PC-3 (cell line): ENCODE measurements around the gene ANTXR2. TPM values are rescaled to one million over a fixed set of nuclear protein-coding genes. Genes with fewer than 3 reads are reported as not detected.
A peak's percentile ranks its signal among the peaks of the same experiment; 100 is the strongest.

Source experiments
- ATAC-seq: fragments of 200-7000 bp; cut with Tn5 transposase; 2 replicates; pipeline ENCODE4 v1.9.1; 2020; ENCODE audit warnings: mild to moderate bottlenecking, moderate library complexity
- BruUV-seq: library from RNA; stranded (reverse); fragments of 400-500 nt; replicated peaks from 2 replicates; lab custom pipeline; 2021; lab: Mats Ljungman, UMichigan
- CTCF ChIA-PET: fragments of 300-600 bp; sonication (Branson Sonifier 250); formaldehyde crosslinking; loops from one replicate; lab custom pipeline; 2022; ENCODE audit warnings: antibody characterized with exemption; lab: Charles Lee
- POLR2A ChIA-PET: fragments of 300-600 bp; sonication (Branson Sonifier 250); formaldehyde crosslinking; loops from one replicate; lab custom pipeline; 2022; ENCODE audit warnings: antibody characterized with exemption; ENCODE audit not compliant: unreplicated experiment; lab: Charles Lee
- DNase-seq: peaks from one replicate; pipeline ENCODE4 v3.0.0-alpha.2; 2015
- H2AFZ ChIP-seq: fragments of 300-600 bp; sonication (generic); 2 replicates; pipeline ENCODE4 v1.6.0; 2016; ENCODE audit warnings: antibody characterized with exemption, low read length
- H3F3A ChIP-seq: fragments of 300-600 bp; sonication (generic); one replicate; pipeline ENCODE4 v1.6.0; 2017; ENCODE audit warnings: antibody characterized with exemption, low read length, control low read depth, mild to moderate bottlenecking; ENCODE audit not compliant: unreplicated experiment
- H3K27ac ChIP-seq: fragments of 300-600 bp; sonication (generic); 2 replicates; pipeline ENCODE4 v1.5.1; 2016; ENCODE audit warnings: mild to moderate bottlenecking, low read length
- H3K27me3 ChIP-seq: fragments of 300-600 bp; sonication (generic); 2 replicates; pipeline ENCODE4 v1.6.1; 2016; ENCODE audit warnings: low read length, mixed read lengths
- H3K36me3 ChIP-seq: fragments of 300-600 bp; sonication (generic); 2 replicates; pipeline ENCODE4 v1.6.1; 2016; ENCODE audit warnings: low read depth, mixed run types, low read length, mixed read lengths
- H3K4me1 ChIP-seq: fragments of 300-600 bp; sonication (generic); 2 replicates; pipeline ENCODE4 v1.5.1; 2016; ENCODE audit warnings: low read length; ENCODE audit not compliant: insufficient read depth
- H3K4me2 ChIP-seq: fragments of 300-600 bp; sonication (generic); 2 replicates; pipeline ENCODE4 v1.6.0; 2016; ENCODE audit warnings: low read length
- H3K4me3 ChIP-seq: fragments of 300-600 bp; sonication (generic); 2 replicates; pipeline ENCODE4 v1.5.1; 2016; ENCODE audit warnings: mild to moderate bottlenecking, low read length, mixed read lengths
- H3K79me2 ChIP-seq: fragments of 300-600 bp; sonication (generic); 2 replicates; pipeline ENCODE4 v1.6.1; 2017; ENCODE audit warnings: low read length, mixed read lengths
- H3K9ac ChIP-seq: fragments of 300-600 bp; sonication (generic); 2 replicates; pipeline ENCODE4 v1.6.0; 2016; ENCODE audit warnings: mild to moderate bottlenecking, low read length
- H3K9me2 ChIP-seq: fragments of 300-600 bp; sonication (generic); replicated peaks from 2 replicates; pipeline ENCODE4 v1.6.1; 2016; ENCODE audit warnings: mixed run types, low read length, mixed read lengths
- H3K9me3 ChIP-seq: fragments of 300-600 bp; sonication (generic); 2 replicates; pipeline ENCODE4 v1.6.1; 2016; ENCODE audit warnings: low read length, mixed read lengths
- H4K20me1 ChIP-seq: fragments of 300-600 bp; sonication (generic); 2 replicates; pipeline ENCODE4 v1.6.1; 2016; ENCODE audit warnings: low read length, mixed read lengths
- EZH2 ChIP-seq: fragments of 300-600 bp; sonication (generic); IDR thresholded peaks from one replicate; pipeline ENCODE4 v1.6.1; 2017; ENCODE audit warnings: antibody characterized with exemption, mild to moderate bottlenecking, low read length; ENCODE audit not compliant: unreplicated experiment
- EZH2phosphoT487 ChIP-seq: fragments of 300-600 bp; sonication (generic); IDR thresholded peaks from 2 replicates; pipeline ENCODE4 v1.6.1; 2018; ENCODE audit warnings: mild to moderate bottlenecking, antibody characterized with exemption, low read length, borderline replicate concordance
- intact Hi-C: fragments of 100-400 bp; cut with micrococcal nuclease; formaldehyde crosslinking; loops from 2 replicates; pipeline ENCODE4 v1.9.0; 2023
- total RNA-seq: library from RNA; depleted of rRNA; stranded (reverse); fragments of >200 nt; gene quantifications from 2 replicates; pipeline ENCODE4 v1.2.3, GENCODE V29; 2014
- TF ChIP-seq, protein P1 (sequence below): fragments of 300-600 bp; sonication (generic); conservative IDR thresholded peaks from 2 replicates; pipeline ENCODE4 v1.5.1; 2017; ENCODE audit warnings: antibody characterized with exemption, low read depth, mild to moderate bottlenecking, low read length

The ANTXR2 gene
- total RNA-seq, 1 experiment from 2014 or later: 43.9 TPM

DNA sequence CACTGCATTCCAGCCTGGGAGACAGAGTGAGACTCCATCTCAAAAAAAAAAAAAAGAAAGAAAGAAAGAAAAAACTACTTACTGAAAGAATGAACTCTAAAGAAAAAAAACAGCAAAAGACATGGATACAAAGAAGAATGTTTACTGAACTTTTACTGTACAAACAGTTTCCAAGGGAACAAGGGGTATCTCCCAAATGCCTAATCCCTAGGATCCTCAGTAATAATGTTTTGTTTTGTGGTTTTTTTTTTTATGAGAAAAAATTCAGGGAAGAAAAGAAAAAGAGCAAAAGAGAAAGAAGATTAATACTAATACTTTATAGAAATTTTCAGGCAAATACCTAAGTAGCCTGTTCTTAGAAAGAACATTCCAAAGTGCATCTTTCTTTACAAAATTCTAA lies 63.2 kb downstream of the ANTXR2 start:
- Histone ChIP-seq H3K4me1 (peaks cover 40% of the 10 kb centered on the region), H3K4me3 (no peak overlapping the region), H3K79me2 (peaks cover under 1% of the 10 kb centered on the region; the same call in 1 of the 2 replicates), H3K9ac (no peak overlapping the region), H3K4me2 (no peak overlapping the region), H4K20me1 (no peaks in the 10 kb centered on the region), H3K36me3 (peaks cover 24% of the 10 kb centered on the region), H3K27me3 (no peaks in the 10 kb centered on the region), H2AFZ (no peak overlapping the region), H3F3A (no peaks in the 10 kb centered on the region), H3K27ac (no peak overlapping the region), H3K9me3 (no peaks in the 10 kb centered on the region), H3K9me2 (no peaks in the 10 kb centered on the region)
- DNase-seq (no peak), ATAC-seq (no peak)
- BruUV-seq: no TSS peak
- intact Hi-C loops: no loop called here
- ChIA-PET CTCF (no interaction called here), POLR2A (no interaction called here)
- TF ChIP-seq EZH2phosphoT487 (no peak), EZH2 (no peak)
- TF ChIP-seq, protein P1, sequence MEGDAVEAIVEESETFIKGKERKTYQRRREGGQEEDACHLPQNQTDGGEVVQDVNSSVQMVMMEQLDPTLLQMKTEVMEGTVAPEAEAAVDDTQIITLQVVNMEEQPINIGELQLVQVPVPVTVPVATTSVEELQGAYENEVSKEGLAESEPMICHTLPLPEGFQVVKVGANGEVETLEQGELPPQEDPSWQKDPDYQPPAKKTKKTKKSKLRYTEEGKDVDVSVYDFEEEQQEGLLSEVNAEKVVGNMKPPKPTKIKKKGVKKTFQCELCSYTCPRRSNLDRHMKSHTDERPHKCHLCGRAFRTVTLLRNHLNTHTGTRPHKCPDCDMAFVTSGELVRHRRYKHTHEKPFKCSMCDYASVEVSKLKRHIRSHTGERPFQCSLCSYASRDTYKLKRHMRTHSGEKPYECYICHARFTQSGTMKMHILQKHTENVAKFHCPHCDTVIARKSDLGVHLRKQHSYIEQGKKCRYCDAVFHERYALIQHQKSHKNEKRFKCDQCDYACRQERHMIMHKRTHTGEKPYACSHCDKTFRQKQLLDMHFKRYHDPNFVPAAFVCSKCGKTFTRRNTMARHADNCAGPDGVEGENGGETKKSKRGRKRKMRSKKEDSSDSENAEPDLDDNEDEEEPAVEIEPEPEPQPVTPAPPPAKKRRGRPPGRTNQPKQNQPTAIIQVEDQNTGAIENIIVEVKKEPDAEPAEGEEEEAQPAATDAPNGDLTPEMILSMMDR: no peak

GRCh38 chr4:80008971-80009370 lies 64.1 kb downstream of the ANTXR2 start:
- Histone ChIP-seq H3K79me2 (peaks cover 4% of the 10 kb centered on the region; the same call in 1 of the 2 replicates), H3K9me2 (no peaks in the 10 kb centered on the region), H3K4me1 (peaks cover 40% of the 10 kb centered on the region), H3K4me3 (no peak overlapping the region), H3K9me3 (no peaks in the 10 kb centered on the region), H3K36me3 (peaks cover 28% of the 10 kb centered on the region), H3K9ac (no peak overlapping the region), H4K20me1 (no peaks in the 10 kb centered on the region), H2AFZ (no peak overlapping the region), H3K27ac (peak overlapping the region; percentile 79), H3K27me3 (no peaks in the 10 kb centered on the region), H3F3A (no peaks in the 10 kb centered on the region), H3K4me2 (no peak overlapping the region)
- intact Hi-C loops: no loop called here
- ChIA-PET CTCF (no interaction called here), POLR2A (no interaction called here)
- DNase-seq: no peak
- ATAC-seq: no peak
- BruUV-seq: no TSS peak
- TF ChIP-seq EZH2 (no peak), EZH2phosphoT487 (no peak)
- TF ChIP-seq, protein P1: no peak

DNA sequence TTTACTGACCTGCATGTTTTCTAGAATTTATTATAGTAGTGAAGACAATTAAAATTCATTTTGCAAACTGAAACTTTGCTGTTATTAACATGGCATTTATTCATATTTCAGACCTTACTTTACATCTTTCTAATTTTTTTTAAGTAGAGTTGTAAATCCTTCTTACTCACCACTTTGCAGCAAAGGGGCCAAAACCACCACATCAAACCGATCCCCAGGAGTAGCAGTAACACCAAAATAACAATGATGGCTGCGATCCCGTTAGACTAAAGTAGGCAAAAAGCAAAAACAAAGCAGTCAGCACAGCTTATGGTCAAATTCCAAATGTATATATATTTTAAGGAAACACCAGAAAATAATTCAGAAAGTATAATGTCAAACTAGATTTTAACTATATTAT lies 64.7 kb downstream of the ANTXR2 start:
- Histone ChIP-seq H3K27ac (peak overlapping the region; percentile 79), H3K4me3 (no peak overlapping the region), H3K4me1 (peaks cover 40% of the 10 kb centered on the region), H3K36me3 (peaks cover 25% of the 10 kb centered on the region), H3K9me2 (no peaks in the 10 kb centered on the region), H3K27me3 (no peaks in the 10 kb centered on the region), H4K20me1 (no peaks in the 10 kb centered on the region), H3K9me3 (no peaks in the 10 kb centered on the region), H3K9ac (peak overlapping the region; percentile 52), H2AFZ (no peak overlapping the region), H3K4me2 (peak overlapping the region; percentile 39), H3F3A (no peaks in the 10 kb centered on the region), H3K79me2 (peaks cover 4% of the 10 kb centered on the region; the same call in 1 of the 2 replicates)
- ATAC-seq: no peak; the same call in 1 of the 2 replicates
- no TSS peak for BruUV-seq
- TF ChIP-seq EZH2phosphoT487: no peak
- TF ChIP-seq, protein P1: no peak
- no peak for TF ChIP-seq EZH2
- DNase-seq: no peak
- POLR2A ChIA-PET: no interaction called here
- intact Hi-C loops: no loop called here
- CTCF ChIA-PET: no interaction called here
